Renal cortical epithelial cell (primary cell): ENCODE results near the gene MEIOB. TPM values are rescaled to one million over a fixed set of nuclear protein-coding genes. Genes with fewer than 3 reads are reported as not detected.

Experiments
- DNase-seq: peaks from one replicate; pipeline ENCODE4 v3.0.0-alpha.2; 2011; ENCODE audit warnings: low read depth
- total RNA-seq: library from RNA; depleted of rRNA; stranded (reverse); fragments of >200 nt; gene quantifications from 2 replicates; pipeline ENCODE4 v1.2.3, GENCODE V29; 2014

Gene MEIOB
- total RNA-seq, 1 donor from 2014 or later, result 0.15 TPM

GRCh38 chr16:1788095-1788707 lies 83.8 kb downstream of the MEIOB start:
- DNase-seq, result no peak

- DNase-seq, result no peak
Observed at GRCh38 chr16:1787322-1788094, 84.5 kb downstream of the MEIOB start.

DNA sequence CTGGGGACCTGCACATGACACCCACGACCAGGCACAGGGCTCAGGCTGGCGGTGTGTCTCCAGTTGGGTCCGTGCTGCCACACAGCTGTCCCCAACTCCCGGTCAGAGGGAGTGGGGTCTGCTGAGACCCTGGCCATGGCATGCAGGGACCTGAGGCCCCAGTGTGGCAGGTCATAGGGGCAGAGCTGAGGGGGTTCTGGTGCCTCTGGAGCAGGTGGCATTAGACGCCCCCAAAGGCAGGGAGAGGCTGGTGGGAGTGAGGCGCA lies 85.0 kb downstream of the MEIOB start:
- DNase-seq, result no peak

DNA sequence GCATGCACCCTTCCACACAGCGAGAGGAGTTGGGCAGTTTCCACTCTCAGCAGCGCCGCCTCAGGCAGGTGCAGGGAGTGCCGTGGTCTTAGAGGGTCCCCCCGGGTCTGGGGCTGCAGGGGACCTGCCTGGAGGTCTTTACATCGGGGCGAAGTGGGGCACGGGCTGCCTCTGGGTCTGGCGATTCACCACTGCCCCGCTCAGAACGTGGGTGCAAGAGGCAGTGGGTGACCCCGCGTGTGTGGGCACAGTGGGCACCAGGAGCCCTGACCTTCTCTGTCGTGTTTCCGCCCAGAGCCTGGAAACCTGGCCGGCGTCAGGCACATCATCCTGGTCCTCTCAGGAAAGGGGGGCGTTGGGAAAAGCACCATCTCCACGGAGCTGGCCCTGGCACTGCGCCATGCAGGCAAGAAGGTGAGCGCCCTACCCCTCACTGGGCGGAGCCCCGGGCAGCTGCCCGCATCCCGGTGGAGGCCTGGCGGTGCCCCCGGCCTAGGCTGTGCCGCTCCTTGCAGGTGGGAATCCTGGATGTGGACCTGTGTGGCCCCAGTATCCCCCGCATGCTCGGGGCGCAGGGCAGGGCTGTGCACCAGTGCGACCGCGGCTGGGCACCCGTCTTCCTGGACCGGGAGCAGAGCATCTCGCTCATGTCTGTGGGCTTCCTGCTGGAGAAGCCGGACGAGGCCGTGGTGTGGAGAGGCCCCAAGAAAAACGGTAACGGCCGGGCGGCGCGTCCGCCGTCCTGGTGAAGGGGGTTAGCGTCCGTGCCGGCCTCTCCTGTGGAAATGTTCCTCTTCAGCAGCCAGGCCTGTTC lies 85.5 kb downstream of the MEIOB start:
- no peak for DNase-seq

DNA sequence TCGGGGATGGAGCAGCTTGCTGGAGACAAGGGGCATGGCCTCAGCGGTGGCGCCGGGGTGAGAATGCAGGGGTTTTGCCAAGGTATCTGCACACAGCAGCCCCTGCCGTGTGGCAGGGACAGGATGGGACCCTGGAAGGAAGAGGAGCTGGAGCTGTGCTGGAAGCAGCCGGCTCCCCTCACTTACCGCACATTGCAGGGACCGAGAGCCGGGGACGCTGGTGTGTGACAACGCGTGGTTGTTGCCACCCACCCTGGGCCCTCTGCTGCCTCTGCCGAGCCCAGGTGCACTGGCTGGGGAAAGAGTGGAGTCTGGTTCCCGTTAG lies 86.2 kb downstream of the MEIOB start:
- DNase-seq, result no peak

GRCh38 chr16:1784977-1785845 lies 86.8 kb downstream of the MEIOB start:
- DNase-seq, result no peak

Other genes starting within 250 kb of the MEIOB start
- gene JPT2, start 193.9 kb downstream of the MEIOB start, total RNA-seq, result 149 and 284 TPM in 2 replicates
- 22.9 and 40.0 TPM in 2 replicates for gene MAPK8IP3, start 166.0 kb downstream of the MEIOB start, total RNA-seq
- 38.9 and 84.0 TPM in 2 replicates for gene NME3, start 100.6 kb downstream of the MEIOB start, total RNA-seq
- 12.2 and 13.1 TPM in 2 replicates for gene EME2, start 99.4 kb downstream of the MEIOB start, total RNA-seq
- 41.6 and 68.4 TPM in 2 replicates for gene MRPS34, start 99.0 kb downstream of the MEIOB start, total RNA-seq
- 53.2 and 60.8 TPM in 2 replicates for gene SPSB3, start 89.6 kb downstream of the MEIOB start, total RNA-seq
- 58.2 and 85.3 TPM in 2 replicates for gene NUBP2, start 89.2 kb downstream of the MEIOB start, total RNA-seq
- gene IGFALS, start 78.5 kb downstream of the MEIOB start, total RNA-seq, result 0.05 TPM in 1 of 2 replicates, not detected in the other
- 63.9 and 102 TPM in 2 replicates for gene HAGH, start 45.3 kb downstream of the MEIOB start, total RNA-seq
- 84.9 and 109 TPM in 2 replicates for gene FAHD1, start 45.0 kb downstream of the MEIOB start, total RNA-seq
- not detected in 2 replicates for gene HS3ST6, start 46.3 kb upstream of the MEIOB start, total RNA-seq
- gene MSRB1, start 71.0 kb upstream of the MEIOB start, total RNA-seq, result 9.6 and 10.8 TPM in 2 replicates
- not detected in 2 replicates for gene RPL3L, start 82.5 kb upstream of the MEIOB start, total RNA-seq
- 119 and 138 TPM in 2 replicates for gene NDUFB10, start 87.4 kb upstream of the MEIOB start, total RNA-seq
- 865 and 1,076 TPM in 2 replicates for gene RPS2, start 92.7 kb upstream of the MEIOB start, total RNA-seq
- gene RNF151, start 94.7 kb upstream of the MEIOB start, total RNA-seq, result not detected in 2 replicates
- 46.2 and 46.3 TPM in 2 replicates for gene TBL3, start 99.9 kb upstream of the MEIOB start, total RNA-seq
- gene NOXO1, start 109.3 kb upstream of the MEIOB start, total RNA-seq, result 0.87 TPM in 1 of 2 replicates, not detected in the other
- gene GFER, start 112.0 kb upstream of the MEIOB start, total RNA-seq, result 8.7 and 10.1 TPM in 2 replicates
- 2.0 and 8.0 TPM in 2 replicates for gene SYNGR3, start 117.8 kb upstream of the MEIOB start, total RNA-seq
- gene ZNF598, start 137.7 kb upstream of the MEIOB start, total RNA-seq, result 10.1 and 22.4 TPM in 2 replicates
- gene NPW, start 147.6 kb upstream of the MEIOB start, total RNA-seq, result 0.10 TPM in 1 of 2 replicates, not detected in the other
- gene NHERF2, start 154.7 kb upstream of the MEIOB start, total RNA-seq, result 3.5 and 6.3 TPM in 2 replicates
- gene NTHL1, start 175.7 kb upstream of the MEIOB start, total RNA-seq, result 11.4 and 24.5 TPM in 2 replicates
- 24.5 and 63.6 TPM in 2 replicates for gene TSC2, start 175.8 kb upstream of the MEIOB start, total RNA-seq